Measurements from ENCODE around the gene HMCN1. TPM values are rescaled to one million over a fixed set of nuclear protein-coding genes. Genes with fewer than 3 reads are reported as not detected.
"Not testable (repeated sequence)": the region's sequence is repeated elsewhere in the genome, so short reads cannot be mapped to it uniquely, and the experiment has no call there.

HMCN1 gene
- total RNA-seq, 1 donor from 2014 or later, result 8.9 TPM

DNA sequence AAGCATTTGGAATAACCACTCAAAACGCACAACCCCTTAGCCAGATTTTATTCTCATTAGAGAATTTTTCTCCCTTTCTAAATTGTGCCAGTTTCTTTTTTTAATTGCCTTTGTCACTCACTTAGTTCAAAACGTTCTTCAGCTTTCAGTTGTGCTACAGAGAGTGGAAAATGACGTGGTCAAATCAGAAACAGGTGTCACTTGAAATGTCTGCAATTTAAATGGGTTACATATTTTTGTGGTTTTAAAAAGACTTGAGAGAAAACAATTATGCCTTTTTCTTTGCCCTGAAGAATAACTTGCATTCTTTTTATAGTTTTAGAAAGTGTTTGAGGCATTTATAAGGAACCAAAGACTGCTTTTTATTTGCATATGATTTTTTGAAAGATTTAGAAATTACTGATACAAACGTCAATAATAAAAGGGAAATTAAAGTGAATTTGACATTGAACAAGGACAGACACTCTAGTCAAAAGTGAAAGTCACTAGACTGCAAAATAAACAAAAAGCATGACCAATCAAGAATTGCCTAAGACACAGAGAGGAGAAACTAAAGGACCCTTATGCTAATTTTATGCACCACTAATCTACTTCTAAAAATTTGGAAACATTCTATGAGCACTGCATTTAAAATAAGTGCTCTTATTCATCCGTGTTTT, 449.9 kb downstream of the HMCN1 start:
- no peaks in the 10 kb centered on the region for H3K27me3 ChIP-seq (ENCODE audit: low read depth)
- no peak overlapping the region for H3K4me3 ChIP-seq
- H3K9me3 ChIP-seq (replicated peaks), result no peaks in the 10 kb centered on the region
- H3K27ac ChIP-seq (replicated peaks), result no peak overlapping the region
- DNase-seq, result no peak
- peaks cover 5% of the 10 kb centered on the region for H3K36me3 ChIP-seq
- peaks cover 5% of the 10 kb centered on the region for H3K4me1 ChIP-seq
- intact Hi-C loops (cut with micrococcal nuclease), result no loop called here
- TF ChIP-seq, protein P1, sequence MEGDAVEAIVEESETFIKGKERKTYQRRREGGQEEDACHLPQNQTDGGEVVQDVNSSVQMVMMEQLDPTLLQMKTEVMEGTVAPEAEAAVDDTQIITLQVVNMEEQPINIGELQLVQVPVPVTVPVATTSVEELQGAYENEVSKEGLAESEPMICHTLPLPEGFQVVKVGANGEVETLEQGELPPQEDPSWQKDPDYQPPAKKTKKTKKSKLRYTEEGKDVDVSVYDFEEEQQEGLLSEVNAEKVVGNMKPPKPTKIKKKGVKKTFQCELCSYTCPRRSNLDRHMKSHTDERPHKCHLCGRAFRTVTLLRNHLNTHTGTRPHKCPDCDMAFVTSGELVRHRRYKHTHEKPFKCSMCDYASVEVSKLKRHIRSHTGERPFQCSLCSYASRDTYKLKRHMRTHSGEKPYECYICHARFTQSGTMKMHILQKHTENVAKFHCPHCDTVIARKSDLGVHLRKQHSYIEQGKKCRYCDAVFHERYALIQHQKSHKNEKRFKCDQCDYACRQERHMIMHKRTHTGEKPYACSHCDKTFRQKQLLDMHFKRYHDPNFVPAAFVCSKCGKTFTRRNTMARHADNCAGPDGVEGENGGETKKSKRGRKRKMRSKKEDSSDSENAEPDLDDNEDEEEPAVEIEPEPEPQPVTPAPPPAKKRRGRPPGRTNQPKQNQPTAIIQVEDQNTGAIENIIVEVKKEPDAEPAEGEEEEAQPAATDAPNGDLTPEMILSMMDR (IDR thresholded peaks at IDR 0.05; ENCODE audit: borderline replicate concordance), result no peak

DNA sequence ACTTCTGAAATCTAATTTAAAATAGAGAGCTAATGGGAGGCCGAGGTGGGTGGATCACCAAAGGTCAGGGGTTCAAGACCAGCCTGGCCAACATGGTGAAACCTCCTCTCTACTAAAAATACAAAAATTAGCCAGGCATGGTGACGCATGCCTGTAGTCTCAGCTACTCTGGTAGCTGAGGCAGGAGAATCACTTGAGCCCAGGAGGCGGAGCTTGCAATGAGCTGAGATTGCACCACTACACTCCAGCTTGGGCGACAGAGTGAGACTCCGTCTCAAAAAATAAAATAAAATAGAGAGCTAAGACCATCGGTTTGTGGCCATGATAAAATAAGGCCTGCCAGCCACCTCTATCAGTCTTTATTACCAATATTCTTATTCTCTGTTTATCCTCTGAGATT, 452.1 kb downstream of the HMCN1 start:
- DNase-seq; intact Hi-C loops (cut with micrococcal nuclease); H3K36me3 ChIP-seq; H3K27ac ChIP-seq (replicated peaks); H3K9me3 ChIP-seq (replicated peaks); H3K27me3 ChIP-seq (ENCODE audit: low read depth); H3K4me3 ChIP-seq; H3K4me1 ChIP-seq: not testable (repeated sequence)

DNA sequence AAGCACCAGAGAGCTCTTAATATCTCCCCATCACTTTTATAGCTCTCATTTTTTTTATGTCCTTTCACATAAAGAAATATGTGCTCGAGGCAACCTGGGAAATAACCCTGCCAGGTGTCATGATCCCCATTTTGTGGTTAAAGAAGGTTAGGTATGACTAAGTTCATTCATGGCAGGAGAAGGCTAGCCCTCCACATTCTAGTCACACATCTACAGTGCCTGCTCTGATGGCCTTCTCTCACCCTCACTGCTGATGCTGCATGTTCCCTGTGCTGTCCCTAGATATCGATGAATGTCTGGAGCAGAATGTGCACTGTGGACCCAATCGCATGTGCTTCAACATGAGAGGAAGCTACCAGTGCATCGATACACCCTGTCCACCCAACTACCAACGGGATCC, 453.4 kb downstream of the HMCN1 start:
- intact Hi-C loops (cut with micrococcal nuclease), result no loop called here
- H3K27me3 ChIP-seq (ENCODE audit: low read depth), result no peaks in the 10 kb centered on the region

DNA sequence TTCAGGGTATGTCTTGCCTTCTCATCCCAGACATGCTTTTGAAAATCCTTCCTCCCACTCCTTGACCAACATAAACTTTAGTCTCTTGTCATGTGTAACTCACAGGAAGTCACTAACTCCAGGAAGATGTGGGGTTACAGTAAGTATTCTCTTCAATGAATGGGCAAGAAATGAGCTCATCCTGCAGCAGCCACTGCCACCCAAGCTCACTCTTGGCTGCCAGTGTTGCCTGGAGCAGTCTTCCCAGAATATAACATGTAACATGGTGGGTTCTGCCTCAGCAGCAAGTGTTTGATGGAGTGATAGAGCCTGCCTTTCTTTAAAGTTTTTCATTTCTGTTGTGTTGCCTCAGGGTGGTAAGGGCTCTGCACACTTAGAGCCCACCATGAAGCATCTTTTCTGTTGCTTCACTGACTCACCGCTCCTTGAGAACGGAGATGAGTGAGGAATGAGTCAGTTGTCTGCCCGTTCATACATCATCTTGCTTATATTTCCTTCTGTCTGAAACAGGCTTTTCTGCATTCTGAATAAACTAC, 453.9 kb downstream of the HMCN1 start:
- TF ChIP-seq, protein P1 (IDR thresholded peaks at IDR 0.05; ENCODE audit: borderline replicate concordance), result no peak
- intact Hi-C loops (cut with micrococcal nuclease), result no loop called here
- no peaks in the 10 kb centered on the region for H3K27me3 ChIP-seq (ENCODE audit: low read depth)

More for the DNA sequence above, 453.4 kb downstream of the HMCN1 start:
- peaks cover 5% of the 10 kb centered on the region for H3K4me1 ChIP-seq
- no peak for DNase-seq
- TF ChIP-seq, protein P1 (IDR thresholded peaks at IDR 0.05; ENCODE audit: borderline replicate concordance), result no peak
- no peaks in the 10 kb centered on the region for H3K9me3 ChIP-seq (replicated peaks)
- H3K27ac ChIP-seq (replicated peaks), result no peak overlapping the region
- peaks cover 5% of the 10 kb centered on the region for H3K36me3 ChIP-seq
- H3K4me3 ChIP-seq, result no peak overlapping the region

DNA sequence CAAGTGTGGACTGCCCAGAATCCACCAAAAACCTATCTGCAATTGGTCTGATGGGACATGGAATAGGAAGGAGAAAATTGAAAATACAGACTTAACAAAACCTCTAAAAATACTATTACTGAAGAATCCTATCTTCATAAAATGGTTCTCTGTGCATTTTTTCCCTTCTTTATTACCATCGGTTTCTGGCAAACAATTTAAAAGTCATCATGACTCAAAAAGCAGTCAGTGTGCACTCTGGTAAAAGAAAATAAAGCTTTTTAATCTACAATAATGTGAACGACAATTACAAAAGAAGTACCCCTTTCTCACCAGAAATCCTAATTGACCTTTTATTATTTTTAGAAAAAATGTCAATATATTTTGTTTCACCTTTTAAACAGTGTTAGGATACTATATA, 454.5 kb downstream of the HMCN1 start:
- Histone ChIP-seq H3K27me3 (ENCODE audit: low read depth) (no peaks in the 10 kb centered on the region), H3K36me3 (peaks cover 5% of the 10 kb centered on the region), H3K4me1 (peaks cover 3% of the 10 kb centered on the region), H3K27ac (replicated peaks) (no peak overlapping the region), H3K4me3 (no peak overlapping the region), H3K9me3 (replicated peaks) (no peaks in the 10 kb centered on the region)
- intact Hi-C loops (cut with micrococcal nuclease), result no loop called here
- TF ChIP-seq, protein P1 (IDR thresholded peaks at IDR 0.05; ENCODE audit: borderline replicate concordance), result no peak
- no peak for DNase-seq

More for the DNA sequence above, 453.9 kb downstream of the HMCN1 start:
- Histone ChIP-seq H3K4me3 (no peak overlapping the region), H3K27ac (replicated peaks) (no peak overlapping the region), H3K9me3 (replicated peaks) (no peaks in the 10 kb centered on the region), H3K36me3 (peaks cover 5% of the 10 kb centered on the region), H3K4me1 (peaks cover 5% of the 10 kb centered on the region)
- no peak for DNase-seq

DNA sequence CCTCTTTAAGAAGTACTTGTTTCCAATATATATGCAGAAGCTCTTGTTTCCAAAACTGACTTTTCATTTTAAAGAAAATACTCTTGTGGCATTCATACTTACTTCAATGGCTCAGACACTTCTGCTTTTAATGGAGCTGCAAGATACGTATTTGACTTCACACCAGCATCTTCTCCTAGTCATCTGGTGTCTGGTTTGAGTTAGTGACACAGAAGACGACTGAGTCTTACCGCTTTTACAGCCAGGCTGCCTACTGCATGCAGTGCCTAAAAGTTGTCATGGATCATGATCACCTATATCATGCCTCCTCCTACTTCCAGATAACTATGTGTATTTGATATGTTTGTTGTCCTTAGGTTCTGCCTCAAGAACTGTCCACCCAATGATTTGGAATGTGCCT, 455.0 kb downstream of the HMCN1 start:
- no peak for DNase-seq
- Histone ChIP-seq H3K36me3 (peaks cover 5% of the 10 kb centered on the region), H3K4me1 (no peaks in the 10 kb centered on the region), H3K27me3 (ENCODE audit: low read depth) (no peaks in the 10 kb centered on the region), H3K9me3 (replicated peaks) (no peaks in the 10 kb centered on the region), H3K4me3 (no peak overlapping the region), H3K27ac (replicated peaks) (no peak overlapping the region)
- intact Hi-C loops (cut with micrococcal nuclease), result no loop called here
- TF ChIP-seq, protein P1 (IDR thresholded peaks at IDR 0.05; ENCODE audit: borderline replicate concordance), result no peak
